SW480 (cell line): Measurements from ENCODE around the gene ADGRD1.
"Not testable (repeated sequence)": the region's sequence is repeated elsewhere in the genome, so short reads cannot be mapped to it uniquely, and the experiment has no call there.

Source experiments
- DNase-seq: peaks from one replicate; pipeline ENCODE4 v3.0.0-alpha.2; 2016; ENCODE audit warnings: low spot score

The ADGRD1 gene

DNA sequence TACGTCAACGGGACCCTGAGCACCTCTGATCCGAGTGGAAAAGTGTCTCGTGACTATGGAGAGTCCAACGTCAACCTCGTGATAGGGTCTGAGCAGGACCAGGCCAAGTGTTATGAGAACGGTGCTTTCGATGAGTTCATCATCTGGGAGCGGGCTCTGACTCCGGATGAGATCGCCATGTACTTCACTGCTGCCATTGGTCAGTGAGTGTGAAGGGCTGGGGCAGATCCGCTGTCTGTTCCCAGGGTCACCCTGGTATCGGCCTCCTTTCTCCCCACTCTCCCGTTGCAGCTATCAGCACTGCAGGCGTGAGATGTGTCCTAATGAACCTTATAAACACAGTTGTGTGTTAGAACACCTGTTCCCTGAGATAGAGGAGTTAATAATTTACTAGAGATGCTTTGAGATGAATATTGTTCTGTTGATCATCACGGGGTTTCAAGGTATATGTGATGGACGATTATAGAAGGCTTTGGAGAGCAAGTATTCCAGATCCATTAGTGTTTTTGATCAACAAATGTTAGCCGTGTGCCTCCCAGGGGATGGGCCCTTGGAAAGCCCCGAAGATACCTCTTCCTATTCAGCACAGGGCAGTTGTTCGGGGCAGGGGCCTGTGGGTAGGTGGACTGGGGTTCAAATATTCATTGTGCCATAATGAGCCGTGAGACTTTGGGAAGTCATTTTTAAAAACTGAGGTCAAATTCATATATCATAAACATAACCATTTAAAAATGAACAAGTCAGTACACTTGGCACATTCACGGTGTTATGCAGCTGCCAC lies 33.6 kb downstream of the ADGRD1 start:
- DNase-seq = peak; percentile 77

DNA sequence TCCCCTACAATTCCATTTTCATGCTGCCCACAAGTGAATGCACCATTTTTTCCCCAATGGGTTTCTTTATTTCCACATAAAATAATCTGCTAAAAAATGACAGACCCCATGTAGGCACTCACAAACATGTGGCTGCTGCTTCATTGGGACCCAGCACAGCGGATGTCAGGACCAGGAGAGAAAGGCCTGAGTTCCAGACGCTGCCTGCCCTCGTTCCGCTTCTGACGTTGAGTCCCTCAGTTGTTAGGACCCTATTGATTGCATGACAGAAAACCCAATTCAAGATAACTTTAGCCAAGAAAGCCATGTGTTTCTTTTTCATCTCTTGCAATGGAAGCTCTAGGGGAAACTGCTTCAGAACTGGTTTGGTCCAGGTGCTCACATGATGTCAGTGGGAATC lies 34.6 kb downstream of the ADGRD1 start:
- DNase-seq = no peak

DNA sequence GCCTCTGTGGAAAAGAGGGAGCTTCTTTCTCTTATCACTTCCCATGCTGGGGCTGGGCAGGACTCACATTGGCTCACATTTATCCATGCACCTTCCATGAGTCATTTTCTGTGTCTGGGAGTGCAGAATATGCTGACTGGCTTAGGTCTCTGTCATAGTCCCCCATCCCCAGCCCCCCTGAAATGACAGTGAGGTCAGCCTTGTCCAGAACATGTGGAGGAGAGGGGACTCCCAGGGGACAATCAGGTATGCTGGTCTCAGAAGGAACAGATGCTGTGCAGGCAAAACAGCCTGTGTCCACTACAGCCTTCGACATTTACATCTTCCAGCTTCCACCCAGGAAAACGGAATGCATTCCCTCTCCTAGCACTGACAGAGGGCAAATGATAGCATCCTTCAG lies 35.0 kb downstream of the ADGRD1 start:
- DNase-seq = no peak

DNA sequence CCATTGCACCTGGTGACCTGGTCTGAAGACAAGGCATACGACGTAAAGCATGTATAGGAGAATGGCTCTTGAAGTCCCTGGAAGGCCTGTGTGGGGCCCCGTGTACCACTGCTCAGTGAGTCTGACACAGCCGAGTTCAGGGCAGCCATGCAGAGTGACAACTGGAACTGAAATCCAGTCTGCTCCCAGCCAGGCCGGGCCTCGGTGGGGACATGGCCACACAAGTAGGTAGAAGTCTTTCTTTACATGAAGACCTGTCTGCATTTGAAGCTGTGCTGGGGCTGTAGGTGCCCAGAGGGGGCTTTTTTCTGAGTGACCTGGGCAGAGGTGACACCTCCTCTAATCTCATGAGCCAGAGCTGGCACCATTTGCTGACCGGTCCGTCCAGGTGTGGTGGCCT lies 35.7 kb downstream of the ADGRD1 start:
- no peak for DNase-seq

DNA sequence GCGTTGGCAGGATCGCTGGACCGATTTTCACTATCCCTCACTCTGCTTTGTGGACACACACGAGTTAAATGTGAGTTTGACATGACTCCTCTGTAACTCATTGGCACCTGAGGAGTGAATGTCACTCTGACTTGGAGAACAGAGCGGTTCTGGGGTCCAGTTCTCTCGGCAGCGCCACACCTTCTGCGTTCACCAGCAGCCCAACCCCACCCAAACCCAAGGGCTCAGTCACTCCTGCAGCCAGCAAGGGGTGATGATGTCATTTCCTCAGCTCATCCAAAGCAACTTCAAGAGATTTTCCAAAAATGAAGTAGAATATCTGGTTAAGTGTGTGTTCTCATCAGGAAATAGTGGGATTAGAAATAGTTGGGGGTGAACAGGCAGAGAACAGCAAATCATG lies 36.3 kb downstream of the ADGRD1 start:
- no peak for DNase-seq

DNA sequence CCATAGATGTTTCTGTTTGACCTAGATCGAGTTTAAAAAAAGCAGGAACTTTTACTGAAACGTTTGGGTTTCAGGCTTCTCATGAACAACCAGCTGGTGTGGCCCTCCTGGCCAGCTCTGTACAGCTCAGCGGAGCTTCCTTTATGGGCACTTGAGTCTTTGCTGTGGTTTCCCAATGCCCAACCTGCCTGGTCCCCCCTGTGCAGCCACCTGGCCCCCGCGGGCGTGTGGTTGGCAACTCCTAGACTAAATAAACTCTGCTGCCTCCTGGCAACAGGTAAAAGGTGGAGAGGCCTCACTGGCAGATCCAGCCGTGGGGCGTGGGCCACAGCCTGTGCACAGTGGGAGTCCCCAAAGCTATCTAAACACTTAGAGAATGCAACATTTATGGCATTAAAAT lies 38.7 kb downstream of the ADGRD1 start:
- DNase-seq = peak; percentile 61

DNA sequence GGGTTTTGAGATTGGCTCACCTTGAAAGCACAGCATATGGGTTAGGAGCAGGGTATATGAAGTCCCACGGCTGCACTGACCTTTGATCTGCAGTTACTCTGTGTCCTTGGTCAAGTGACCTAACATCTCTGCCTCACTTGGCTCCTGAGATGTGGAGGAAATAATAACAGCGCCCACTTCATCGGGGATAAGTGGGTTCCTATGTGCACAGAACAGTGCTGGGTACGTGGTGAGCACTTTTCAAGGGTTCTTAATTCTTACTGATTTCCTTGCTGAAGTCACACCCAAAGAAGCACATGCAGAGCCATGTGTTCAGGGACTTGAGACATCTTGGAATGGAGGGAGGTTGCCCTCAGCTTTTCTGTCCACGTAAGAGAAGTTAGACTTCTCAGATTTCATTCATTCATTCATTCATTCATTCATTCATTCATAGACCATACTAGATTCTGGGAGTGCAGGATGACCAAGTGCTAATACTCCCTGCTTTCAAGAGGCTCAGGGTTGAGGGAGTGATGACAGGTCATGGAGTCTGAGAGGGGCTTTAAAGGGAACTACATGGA lies 39.4 kb downstream of the ADGRD1 start:
- DNase-seq = no peak

DNA sequence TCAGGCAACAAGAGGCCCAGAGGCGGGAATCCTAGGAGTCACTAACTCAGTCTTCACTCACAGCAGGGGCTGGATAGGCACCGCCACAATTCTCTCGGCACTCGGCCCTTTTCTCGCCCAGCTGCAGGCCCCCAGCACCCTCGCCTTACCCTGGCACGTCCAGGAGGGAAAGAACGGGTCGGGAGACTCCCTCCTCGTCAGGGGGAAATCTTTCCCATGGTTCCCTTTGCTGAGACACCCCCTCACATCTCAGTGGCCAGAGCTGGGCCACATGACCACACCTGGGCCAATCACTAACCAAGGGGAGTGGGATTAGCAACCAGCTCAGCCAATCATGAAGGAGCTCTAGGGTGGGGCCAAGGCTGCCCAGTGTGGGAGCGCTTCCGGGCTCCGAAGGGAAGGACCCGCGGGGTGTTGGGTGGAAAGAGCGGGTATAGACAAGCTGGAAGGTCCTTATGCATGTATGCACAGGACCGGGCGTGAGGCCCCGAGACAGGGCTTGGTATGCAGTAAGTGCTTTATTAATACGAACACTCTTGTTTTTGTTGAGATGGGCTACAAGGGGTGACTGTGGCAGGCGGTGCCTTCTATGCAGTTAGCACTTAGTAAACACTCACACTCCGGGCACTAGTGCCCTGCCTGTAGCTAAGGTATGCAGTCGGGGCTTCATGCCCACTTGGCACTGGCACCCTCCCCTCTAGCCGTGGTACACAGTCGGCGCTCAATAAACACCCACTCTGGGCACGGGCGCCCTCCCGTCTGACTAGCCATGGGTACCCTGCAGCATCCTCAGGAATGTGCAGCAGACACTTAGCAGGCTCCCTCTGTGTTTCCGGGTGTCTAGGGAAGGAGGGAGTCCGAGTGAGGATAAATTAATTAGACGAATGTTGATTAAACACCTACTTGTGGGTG lies 40.3 kb downstream of the ADGRD1 start:
- no peak for DNase-seq

DNA sequence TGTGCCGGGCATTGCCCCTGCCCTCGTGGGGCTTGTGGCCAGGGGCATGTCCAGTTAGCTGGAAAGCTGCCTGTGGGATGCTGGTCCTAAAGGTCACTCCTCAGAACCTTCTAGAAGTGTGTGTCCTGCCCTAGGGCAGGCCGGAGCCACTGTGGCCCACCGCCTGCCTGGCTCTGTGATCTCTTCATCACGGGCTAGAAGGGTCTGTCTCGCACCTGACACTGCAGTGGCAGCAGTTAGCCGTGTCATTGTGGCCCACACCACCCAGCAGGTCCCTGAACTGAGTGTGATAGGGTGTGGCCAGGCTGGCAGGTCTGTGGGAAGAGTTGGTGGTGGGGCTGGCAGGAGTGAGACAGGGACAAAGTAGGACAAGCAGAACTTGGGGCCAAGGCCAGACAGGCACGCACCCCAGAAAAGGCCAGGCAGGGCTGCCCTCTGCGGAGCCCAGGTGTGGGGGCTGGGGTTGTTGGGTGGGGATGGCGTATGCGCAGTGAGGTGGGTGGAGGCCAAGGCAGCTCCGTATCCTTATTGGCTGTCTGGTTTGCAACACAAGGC lies 41.2 kb downstream of the ADGRD1 start:
- no peak for DNase-seq

DNA sequence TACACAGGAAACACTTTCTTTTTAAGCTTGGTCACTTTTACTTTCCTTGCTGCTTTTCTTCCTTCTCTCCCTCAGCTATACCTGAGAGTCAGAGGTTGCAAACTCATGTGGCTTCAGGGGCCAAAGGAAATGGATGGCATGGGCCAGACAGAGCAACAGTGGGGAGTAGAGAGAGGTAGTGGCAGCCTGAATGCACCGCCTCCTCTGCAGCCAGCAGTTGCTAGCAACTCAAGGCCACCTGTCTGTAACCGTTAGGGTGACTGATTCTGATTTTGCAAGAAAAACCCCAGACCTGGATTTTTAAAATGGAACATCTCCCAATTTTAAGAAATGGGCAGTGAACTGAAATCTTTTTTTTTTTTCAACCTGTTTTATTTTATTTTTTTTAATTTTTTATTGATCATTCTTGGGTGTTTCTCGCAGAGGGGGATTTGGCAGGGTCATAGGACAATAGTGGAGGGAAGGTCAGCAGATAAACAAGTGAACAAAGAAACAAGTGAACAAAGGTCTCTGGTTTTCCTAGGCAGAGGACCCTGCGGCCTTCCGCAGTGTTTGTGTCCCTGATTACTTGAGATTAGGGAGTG lies 41.8 kb downstream of the ADGRD1 start:
- not testable (repeated sequence) for DNase-seq

DNA sequence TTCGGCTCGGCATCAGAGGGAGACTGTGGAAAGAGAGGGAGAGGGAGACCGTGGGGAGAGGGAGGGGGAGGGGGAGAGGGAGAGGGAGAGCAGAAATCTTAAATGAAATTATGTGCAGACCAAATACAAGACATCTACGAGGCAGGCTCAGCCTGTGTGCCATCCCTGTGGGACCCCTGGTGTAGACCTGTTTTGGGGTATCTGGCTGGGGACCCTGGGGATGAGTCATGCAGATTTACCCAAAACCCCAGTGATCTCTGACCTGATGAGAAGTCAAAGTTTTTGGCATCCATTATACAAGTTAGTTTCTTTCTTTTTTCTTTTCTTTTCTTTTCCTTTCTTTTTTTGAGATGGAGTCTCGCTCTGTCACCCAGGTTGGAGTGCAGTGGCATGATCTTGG lies 44.4 kb downstream of the ADGRD1 start:
- no peak for DNase-seq

DNA sequence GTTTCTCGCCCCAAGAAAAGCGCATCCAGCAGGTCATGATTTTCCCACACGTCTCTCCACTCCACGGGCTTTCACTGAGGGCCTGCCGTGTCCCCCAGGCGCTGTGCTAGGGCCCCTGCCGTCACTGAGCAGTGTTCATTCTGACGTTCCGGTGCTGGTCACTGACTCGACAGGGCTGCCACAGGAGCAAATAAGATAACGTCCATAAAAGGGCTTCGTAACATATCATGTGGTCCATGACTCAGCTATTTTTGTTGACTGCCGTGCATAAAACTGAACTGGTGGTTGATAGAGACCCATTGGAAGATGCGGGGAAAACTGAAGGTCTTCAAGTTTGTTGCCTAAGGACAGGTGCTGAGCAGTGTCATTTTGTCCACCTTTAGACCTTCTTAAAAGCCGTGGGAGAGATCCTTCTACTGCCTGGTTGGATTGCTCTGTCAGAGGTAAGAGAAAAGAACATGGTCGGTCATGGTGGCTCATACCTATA lies 46.3 kb downstream of the ADGRD1 start:
- DNase-seq = no peak

DNA sequence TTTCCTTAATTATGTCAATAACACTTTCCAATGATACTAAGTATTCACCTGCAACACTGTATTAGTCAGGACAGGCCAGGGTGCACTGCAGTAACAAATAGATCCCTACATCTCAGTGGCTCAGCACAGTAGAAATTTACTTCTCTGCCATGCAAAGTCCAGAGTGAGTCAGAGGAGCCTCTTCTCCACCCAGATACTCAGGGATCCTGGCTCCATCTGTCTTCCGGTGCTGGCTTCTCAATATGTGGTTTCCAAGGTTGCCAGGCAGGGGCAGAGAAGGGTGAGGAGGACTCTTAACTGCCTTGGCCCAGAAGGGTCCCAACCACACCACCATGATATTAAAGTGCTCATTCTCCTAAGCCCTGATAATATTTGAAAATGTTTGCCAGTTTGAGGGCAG lies 47.8 kb downstream of the ADGRD1 start:
- no peak for DNase-seq

DNA sequence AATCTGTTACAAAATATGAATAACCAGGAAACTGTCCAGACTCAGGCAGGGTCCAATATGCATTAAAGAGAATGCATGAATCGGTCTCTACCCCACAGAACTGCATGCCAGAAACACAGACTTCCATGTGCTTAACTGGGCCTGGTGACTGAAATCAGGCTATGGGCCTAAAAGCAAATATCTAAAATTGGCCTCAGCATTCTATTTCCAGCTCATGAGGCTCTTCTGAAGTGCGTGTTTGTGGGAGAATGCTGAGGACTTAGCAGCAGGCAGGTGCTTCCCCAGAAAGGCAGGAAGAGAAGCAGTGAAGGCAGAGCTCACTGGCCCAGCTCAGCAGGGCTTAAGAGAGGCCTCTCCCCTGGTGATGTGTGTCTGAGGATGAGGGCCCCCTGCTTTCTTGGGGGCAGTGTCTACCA lies 48.5 kb downstream of the ADGRD1 start:
- no peak for DNase-seq

DNA sequence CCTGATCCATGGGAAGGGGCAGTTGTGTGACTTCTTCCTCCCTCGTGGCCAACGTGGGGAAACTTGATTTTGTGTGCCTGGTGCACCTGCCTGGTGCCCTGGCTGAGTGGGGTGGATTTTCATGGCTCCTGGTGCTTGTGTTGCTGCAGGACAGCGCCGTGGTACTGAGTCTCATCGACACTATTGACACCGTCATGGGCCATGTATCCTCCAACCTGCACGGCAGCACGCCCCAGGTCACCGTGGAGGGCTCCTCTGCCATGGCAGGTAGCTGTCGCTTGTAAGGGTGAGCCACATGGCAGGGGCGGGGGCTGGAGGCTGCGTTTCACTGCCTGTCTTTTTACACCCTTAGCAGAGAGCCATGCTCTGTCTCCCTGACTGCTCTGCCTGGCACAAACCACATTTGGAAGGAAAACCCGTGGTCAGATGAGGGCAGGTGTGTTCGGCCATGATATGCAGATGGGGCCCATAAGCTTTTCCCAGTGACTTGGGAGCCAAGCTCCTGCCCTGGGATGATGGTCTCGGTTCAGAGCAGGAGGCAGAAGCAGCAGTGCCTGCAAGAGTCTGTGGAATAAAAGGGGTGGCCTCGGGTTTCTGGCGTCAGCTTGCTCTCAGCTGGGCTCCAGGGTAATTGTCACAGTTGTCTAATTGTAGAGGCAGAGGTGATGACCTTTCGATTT lies 49.5 kb downstream of the ADGRD1 start:
- DNase-seq = no peak

DNA sequence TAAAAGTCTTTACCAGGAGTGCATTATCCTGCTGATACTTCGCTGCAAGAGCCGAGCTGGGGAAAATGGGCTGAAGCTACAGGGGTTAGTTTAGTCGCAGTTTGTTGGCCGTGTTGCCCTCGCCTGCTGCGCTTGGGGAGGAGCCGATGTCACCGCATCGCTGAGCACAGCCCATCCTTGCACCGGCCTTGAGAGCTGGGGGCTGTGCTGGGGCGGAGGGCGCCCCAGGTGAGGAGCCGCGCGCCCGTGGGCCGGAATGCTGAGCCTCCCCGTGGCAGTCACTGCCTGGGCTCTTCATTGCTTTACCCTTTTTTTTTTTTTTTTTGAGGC lies 50.0 kb downstream of the ADGRD1 start:
- no peak for DNase-seq

DNA sequence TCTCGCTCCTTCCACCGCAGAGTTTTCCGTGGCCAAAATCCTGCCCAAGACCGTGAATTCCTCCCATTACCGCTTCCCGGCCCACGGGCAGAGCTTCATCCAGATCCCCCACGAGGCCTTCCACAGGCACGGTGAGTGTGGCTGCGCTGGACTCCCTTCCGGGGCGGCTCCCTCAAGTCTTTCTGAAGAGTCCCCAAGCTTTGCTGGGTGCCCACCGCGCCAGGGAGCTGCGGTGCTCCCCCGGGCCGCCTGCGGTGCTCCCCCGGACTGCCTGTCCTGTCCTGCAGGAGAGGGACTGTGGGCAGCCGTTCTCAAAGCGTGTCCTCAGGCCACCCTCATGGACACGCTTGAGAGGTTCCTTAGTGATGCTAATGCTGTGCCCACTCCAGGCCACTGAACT lies 50.5 kb downstream of the ADGRD1 start:
- no peak for DNase-seq

DNA sequence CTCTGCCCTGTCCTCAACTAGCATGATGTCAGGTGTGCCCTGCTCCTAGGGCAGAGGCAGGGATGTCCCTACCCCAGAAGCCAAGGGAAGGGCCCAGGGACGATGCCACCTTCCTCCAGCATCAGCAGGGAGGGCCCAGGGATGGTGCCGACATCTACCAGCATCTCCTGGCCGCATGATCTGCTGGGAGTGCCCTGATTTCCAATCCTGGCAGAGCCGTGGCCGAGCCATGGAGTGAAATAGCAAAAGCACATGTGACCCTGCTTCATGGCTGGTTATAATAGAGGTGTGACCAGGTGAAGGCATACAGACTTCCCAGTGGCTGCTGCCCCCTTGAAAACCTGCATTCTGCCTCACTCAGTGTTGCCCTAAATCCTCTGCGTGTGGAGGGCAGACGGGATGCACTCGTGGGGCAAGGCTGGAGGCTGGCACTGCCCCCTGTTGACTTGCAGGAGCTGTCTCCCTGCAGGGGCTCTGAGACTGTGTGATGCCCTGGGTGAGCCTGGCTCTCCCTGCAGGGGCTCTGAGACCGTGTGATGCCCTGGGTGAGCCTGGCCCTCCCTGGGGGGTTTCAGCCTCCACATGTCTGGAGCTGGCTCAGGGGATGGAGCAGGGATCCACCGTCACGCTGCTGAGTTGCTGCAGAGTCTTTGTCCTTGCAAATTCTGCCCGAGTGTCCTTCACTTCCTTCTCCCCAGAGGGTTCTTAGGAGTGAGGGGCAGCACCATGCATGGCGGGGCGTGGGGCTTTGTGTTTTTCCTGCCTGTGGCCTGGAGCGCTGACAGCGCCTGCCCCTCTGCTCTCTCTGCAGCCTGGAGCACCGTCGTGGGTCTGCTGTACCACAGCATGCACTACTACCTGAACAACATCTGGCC lies 51.7 kb downstream of the ADGRD1 start:
- no peak for DNase-seq

DNA sequence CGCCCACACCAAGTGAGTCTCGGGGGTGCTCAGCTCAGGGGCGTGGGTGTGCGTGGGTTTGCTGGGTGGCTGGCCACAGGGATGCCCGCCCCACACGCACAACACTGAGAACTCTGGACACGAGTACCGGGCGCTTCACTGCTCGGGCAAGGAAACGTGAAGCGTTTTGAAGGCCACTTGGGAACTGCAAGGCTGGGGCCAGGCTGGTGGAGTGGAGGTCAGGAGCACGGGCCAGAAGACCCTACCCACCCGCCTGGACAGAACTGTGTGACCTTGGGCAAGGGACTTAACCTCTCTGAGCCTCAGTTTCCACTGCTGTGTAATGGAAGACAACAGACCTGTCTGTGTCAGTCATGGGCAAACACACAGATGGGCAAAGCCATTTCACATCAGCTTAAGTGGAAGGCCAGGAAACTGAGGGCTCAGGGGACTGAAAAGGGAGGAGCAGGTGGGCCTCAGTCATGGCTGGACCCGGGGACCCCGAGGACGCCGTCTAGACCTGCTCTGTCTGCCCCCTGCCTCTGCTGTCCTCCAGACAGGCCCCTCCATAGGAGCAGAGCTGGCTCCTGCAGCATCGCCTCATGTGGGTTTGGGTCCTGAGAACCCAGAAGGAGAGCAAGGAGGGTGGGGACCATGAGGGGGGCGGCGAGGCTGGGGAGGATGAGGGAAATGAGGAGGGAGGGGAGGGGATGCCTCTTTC lies 52.5 kb downstream of the ADGRD1 start:
- DNase-seq = no peak
